HG02970 (cell line): ENCODE measurements around the gene TCF21.
"Not testable (repeated sequence)": the region's sequence is repeated elsewhere in the genome, so short reads cannot be mapped to it uniquely, and the experiment has no call there.

Experiments
- ATAC-seq: cut with Tn5 transposase; IDR thresholded peaks from one replicate; pipeline ENCODE4 v1.9.1; 2021; ENCODE audit warnings: mild to moderate bottlenecking, moderate library complexity, moderate number of reproducible peaks; ENCODE audit not compliant: unreplicated experiment, low FRiP score

Gene TCF21

GRCh38 chr6:133919362-133919761 lies 30.4 kb downstream of the TCF21 start:
- ATAC-seq, result no peak

GRCh38 chr6:133921249-133921859 lies 32.4 kb downstream of the TCF21 start:
- no peak for ATAC-seq

- no peak for ATAC-seq
Observed at GRCh38 chr6:133923938-133924593, 35.2 kb downstream of the TCF21 start.

GRCh38 chr6:133931221-133931620 lies 42.3 kb downstream of the TCF21 start:
- ATAC-seq, result not testable (repeated sequence)

GRCh38 chr6:133936352-133936751 lies 47.4 kb downstream of the TCF21 start:
- not testable (repeated sequence) for ATAC-seq

- no peak for ATAC-seq
Observed at GRCh38 chr6:133937909-133938308, 49.0 kb downstream of the TCF21 start.

GRCh38 chr6:133938533-133938932 lies 49.6 kb downstream of the TCF21 start:
- ATAC-seq, result no peak

GRCh38 chr6:133939778-133940667 lies 51.1 kb downstream of the TCF21 start:
- ATAC-seq, result no peak
